Motor neuron (in vitro differentiated cells): ENCODE results near the gene TCF20. TPM values are rescaled to one million over a fixed set of nuclear protein-coding genes. Genes with fewer than 3 reads are reported as not detected.

Source experiments
- ATAC-seq, 8 experiments: fragments of 200-7000 bp; cut with Tn5 transposase; replicated peaks in 6 of 8; 2 replicates each; pipeline ENCODE4 v1.8.0; 2021; ENCODE audit warnings: mild to moderate bottlenecking in 8 of 8, moderate library complexity in 8 of 8
- H3K27ac ChIP-seq, 2 donors: fragments of 250-450 bp; sonication (Bioruptor Pico); 2 replicates each; pipeline ENCODE4 v1.9.0; 2021; ENCODE audit warnings: antibody characterized with exemption in 2 of 2, mild to moderate bottlenecking in 2 of 2, moderate library complexity in 1 of 2
- H3K4me1 ChIP-seq, 2 donors: fragments of 250-450 bp; sonication (Bioruptor Pico); replicated peaks in 1 of 2; 2 replicates each; pipeline ENCODE4 v1.6.1; 2021; ENCODE audit warnings: antibody characterized with exemption in 2 of 2, mild to moderate bottlenecking in 2 of 2, moderate library complexity in 1 of 2
- H3K4me3 ChIP-seq, 5 donors: fragments of 250-450 bp; sonication (Bioruptor Pico); 2 replicates each; pipeline ENCODE4 v1.9.0; 2021; ENCODE audit warnings: antibody characterized with exemption in 5 of 5, mild to moderate bottlenecking in 5 of 5, moderate library complexity in 4 of 5
- WGBS, 10 experiments: fragments of 450-650 bp; shearing (Covaris generic); methylation state at CpG; one replicate each; pipeline ENCODE4 v1.0.0; 2022; 5-methylcytosine and 5-hydroxymethylcytosine counted together
- in situ Hi-C, 9 experiments: fragments of 400-800 bp; cut with MboI; loops; one replicate each; pipeline ENCODE4 v1.15.0; 2021; ENCODE audit warnings: low sequenced_read_pairs in 9 of 9, low pct_unique_long_range_greater_than_20kb in 2 of 9; ENCODE audit not compliant: unreplicated experiment in 9 of 9
- total RNA-seq, 8 experiments: library from RNA; unstranded; fragments of 300-600 nt; gene quantifications; 2 replicates each; pipeline versions ENCODE4 v1.2.3 to v1.2.4, GENCODE V29; 2022

Gene TCF20
- total RNA-seq, 8 experiments from 2014 or later: 27.1 to 46.3 (median 42.1) TPM

DNA sequence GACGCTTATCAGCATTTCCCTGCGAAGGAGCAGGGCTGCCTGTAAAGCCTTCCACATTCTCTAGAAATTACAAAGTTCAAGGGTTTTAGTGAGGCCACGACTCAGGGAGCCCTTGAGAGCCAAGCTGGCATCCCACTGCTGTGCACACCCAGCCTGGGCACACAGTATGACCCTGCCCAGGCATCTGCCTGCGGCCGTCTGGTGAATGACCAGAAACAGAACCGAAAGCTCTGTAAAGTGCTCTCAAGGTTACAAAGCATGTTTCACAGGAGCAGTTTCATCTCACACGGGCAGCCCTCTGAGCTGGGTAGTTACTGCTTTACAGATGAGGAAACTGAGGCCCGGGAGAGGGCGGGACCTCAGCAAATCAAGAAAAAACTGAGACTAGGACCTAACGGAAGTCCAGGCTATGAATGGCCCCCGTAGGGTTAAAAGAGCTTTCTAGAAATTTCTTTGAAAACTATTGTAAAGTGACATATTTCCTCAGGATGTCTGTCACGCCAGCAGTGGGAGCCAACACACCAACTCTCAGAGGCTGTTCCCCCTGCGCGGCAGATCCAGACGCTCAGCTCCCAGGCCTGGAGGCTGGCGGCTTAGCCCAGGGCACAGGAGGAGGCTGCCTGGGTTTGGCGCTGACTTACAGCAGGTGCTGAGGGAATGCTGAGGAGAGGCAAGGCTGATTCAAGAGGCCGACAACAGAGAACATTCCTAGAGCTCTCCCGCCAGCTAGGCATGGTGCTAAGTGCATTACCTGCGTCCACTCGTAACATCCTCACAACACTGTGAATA is 7.7 kb upstream of the TCF20 start:
- Histone ChIP-seq H3K4me3 (no peak overlapping the region), H3K4me1 (peaks cover 56 to 62% of the 10 kb centered on the region in 2 donors), H3K27ac (no peak overlapping the region)
- peak in 3 of 8 experiments; percentile 7 to 17 (median 13) for ATAC-seq
- 20 to 100% (median 74%) methylated on average over 1 to 13 of the region's 21 CpGs for WGBS, 10 experiments
- in situ Hi-C loops: loop anchor here in 3 of 9 experiments (25.0 kb wide), 1 partner anchor 159 kb away; the partner anchor contains the start of gene NFAM1 (in 3 of the 3)

DNA sequence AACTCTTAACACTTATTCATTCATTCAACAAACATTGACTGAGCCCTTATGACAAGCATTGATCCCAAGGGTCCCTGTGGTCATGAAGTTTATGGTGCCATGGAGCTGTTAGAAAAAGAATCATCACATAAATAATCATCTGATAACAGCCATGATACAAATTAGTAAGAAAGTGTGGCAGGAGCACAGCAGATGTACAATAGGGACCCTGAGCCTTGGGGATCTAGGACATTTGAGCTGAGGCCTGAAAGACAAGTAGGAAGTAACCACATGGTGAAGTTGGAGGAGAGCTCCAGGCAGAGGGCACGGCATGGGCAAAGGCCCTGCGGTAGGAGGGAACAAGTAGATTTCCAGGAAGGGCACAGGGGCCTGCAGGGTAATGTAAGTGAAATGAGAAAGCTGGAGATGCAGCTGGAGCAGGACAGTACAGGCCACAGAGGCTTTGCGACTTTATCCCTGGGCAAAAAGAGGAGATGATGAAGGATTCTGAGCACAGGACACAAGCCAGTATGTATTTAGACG is 6.8 kb upstream of the TCF20 start:
- Histone ChIP-seq H3K4me3 (no peak overlapping the region), H3K4me1 (peaks cover 53 to 63% of the 10 kb centered on the region in 2 donors), H3K27ac (no peak overlapping the region)
- 100% methylated on average over 2 of the region's 4 CpGs; no CpG with 5 or more reads in 8 of the 10 experiments for WGBS, 10 experiments
- no peak for ATAC-seq
- in situ Hi-C loops: loop anchor here in 3 of 9 experiments (25.0 kb wide), 1 partner anchor 160 kb away; the partner anchor contains the start of gene NFAM1 (in 3 of the 3)

DNA sequence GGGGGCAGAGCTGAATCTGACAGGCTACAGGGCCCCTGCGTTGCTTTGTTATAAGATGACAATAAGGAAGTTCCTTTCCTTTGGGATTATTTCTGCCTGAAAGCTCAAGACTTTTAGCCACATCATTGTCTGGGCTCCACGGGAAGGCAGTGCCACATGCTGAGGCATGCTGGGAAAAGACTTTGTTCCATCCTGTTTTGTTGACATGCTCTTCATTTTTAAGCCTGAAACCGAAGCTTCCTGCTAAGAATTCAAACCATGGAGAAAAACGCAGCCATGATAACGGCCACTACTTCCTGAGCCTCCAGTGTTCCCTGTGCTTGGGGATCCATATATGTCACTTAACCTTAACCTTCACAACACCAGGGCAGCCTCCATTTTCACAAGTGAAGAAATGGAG is 5.5 kb upstream of the TCF20 start:
- in situ Hi-C loops: loop anchor here in 3 of 9 experiments (25.0 kb wide), 1 partner anchor 161 kb away; the partner anchor contains the start of gene NFAM1 (in 3 of the 3)
- H3K4me1 ChIP-seq: peaks cover 43 to 53% of the 10 kb centered on the region in 2 donors
- 0 to 81% (median 24%) methylated on average over 1 to 4 of the region's 5 CpGs; no CpG with 5 or more reads in 2 of the 10 experiments for WGBS, 10 experiments
- H3K4me3 ChIP-seq: no peak overlapping the region
- H3K27ac ChIP-seq: no peak overlapping the region
- no peak for ATAC-seq

DNA sequence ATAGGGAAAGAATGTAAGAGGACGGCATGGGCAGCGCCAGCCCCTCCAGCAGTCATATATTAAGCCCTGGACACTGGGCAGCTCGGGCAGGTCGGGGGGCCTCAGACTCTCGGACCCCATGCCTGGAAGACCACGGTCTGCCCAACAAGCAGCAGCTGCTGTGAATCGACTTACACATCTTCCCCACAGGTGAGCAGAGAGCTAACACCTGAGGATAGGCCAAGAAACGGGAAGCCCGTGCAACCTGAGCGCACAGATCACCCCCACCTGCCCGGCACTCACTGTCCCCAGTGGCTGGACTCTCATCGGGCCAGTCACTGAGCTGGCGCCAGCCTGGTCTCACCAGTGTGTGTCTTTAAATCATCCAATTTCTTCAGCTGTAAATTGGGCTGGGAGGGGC is 4.7 kb upstream of the TCF20 start:
- in situ Hi-C loops: loop anchor here in 3 of 9 experiments (25.0 kb wide), 1 partner anchor 162 kb away; the partner anchor contains the start of gene NFAM1 (in 3 of the 3)
- 70 to 100% (median 92%) methylated on average over 2 to 6 of the region's 13 CpGs; no CpG with 5 or more reads in 3 of the 10 experiments for WGBS, 10 experiments
- H3K4me3 ChIP-seq: no peak overlapping the region
- peaks cover 37 to 48% of the 10 kb centered on the region in 2 donors for H3K4me1 ChIP-seq
- no peak for ATAC-seq
- H3K27ac ChIP-seq: no peak overlapping the region

DNA sequence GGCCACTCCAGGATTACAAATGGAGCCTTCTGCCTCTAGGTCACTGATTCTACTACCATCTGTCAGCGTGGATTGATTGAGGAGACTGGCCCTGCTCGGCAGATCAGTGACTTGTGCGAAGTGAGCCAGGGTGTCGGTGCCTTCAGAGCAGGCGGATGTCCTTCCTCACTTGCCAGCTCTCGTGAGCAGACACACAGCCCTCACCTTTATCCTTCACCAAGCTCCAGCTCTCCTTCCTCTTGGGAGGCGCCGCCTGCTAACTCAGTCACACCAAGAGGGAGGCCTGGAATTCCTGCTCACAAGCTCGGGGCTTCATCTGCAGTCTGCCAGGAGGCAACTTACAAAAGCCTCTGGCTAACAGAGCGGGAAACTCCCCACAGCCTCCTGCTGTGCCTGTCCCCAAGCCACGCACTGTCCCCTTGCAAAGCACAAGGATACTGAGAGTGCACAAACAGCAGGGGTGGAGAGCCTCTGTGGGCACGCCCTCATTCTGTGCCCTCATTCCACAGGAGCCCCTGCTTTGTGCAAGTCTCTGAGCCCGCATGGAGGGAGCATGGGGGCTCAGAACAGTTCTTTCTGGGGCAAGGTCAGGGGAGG is 3.5 kb upstream of the TCF20 start:
- Histone ChIP-seq H3K4me3 (no peak overlapping the region), H3K4me1 (peaks cover 32 to 41% of the 10 kb centered on the region in 2 donors), H3K27ac (peak overlapping the region; percentile 37 to 48)
- in situ Hi-C loops: no loop called here
- ATAC-seq: peak in 5 of 8 experiments; percentile 15 to 57 (median 45)
- WGBS, 10 experiments: 0 to 83% (median 29%) methylated on average over 1 to 6 of the region's 13 CpGs; no CpG with 5 or more reads in 3 of the 10 experiments

DNA sequence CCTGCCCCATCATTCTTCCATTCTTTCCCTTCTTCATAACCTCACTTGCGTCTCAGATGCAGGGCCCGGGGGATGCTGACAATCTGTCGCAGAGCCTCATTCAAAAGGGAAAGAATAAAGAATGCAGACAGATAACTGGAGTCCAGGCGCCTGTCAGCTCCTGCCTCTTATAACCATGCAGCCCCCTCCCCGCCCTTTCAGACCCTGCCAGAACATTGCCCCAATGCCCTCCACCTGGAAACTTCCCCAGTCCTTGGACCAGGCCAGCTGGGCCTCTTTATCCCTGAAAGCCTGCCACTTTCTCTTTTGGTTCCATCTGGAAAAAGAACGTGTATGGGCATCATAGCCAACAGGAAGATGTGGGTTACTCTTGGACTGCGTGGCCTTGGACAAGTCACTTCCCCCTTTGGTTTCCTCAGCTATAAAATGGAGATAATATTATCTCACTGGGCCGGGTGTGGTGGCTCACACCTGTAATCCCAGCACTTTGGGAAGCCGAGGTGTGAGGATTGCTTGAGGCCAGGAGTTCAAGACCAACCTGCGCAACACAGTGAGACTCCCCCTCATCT is 2.1 kb upstream of the TCF20 start:
- no peak overlapping the region for H3K4me3 ChIP-seq
- ATAC-seq: no peak
- 78 to 100% (median 88%) methylated on average over 1 to 7 of the region's 10 CpGs; no CpG with 5 or more reads in 3 of the 10 experiments for WGBS, 10 experiments
- in situ Hi-C loops: no loop called here
- no peak overlapping the region for H3K27ac ChIP-seq
- peaks cover 36 to 44% of the 10 kb centered on the region in 2 donors for H3K4me1 ChIP-seq

DNA sequence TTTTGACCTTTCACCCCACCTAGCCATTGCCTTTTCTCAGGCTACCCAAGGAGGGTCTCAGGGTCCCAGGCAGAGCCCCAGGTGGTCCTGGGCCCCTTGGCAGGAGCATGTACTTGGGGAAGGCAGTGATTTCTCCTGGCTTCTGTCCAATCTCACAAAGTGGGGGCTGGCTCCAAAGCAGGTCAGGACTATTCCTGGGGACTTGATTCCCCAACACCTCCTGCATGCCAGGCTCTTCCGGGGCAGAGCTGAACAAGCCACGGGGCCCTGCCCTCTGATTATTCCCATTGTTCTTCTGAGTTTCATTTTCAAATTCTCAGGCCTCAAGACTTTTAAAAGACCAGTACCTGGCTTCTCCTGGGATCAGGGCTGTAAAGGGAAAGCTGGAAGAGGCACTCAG is 1.5 kb upstream of the TCF20 start:
- in situ Hi-C loops: no loop called here
- Histone ChIP-seq H3K4me3 (no peak overlapping the region), H3K27ac (no peak overlapping the region), H3K4me1 (peaks cover 36 to 44% of the 10 kb centered on the region in 2 donors)
- WGBS, 10 experiments: 44 to 83% methylated on average over 2 of the region's 2 CpGs; no CpG with 5 or more reads in 8 of the 10 experiments
- no peak for ATAC-seq

DNA sequence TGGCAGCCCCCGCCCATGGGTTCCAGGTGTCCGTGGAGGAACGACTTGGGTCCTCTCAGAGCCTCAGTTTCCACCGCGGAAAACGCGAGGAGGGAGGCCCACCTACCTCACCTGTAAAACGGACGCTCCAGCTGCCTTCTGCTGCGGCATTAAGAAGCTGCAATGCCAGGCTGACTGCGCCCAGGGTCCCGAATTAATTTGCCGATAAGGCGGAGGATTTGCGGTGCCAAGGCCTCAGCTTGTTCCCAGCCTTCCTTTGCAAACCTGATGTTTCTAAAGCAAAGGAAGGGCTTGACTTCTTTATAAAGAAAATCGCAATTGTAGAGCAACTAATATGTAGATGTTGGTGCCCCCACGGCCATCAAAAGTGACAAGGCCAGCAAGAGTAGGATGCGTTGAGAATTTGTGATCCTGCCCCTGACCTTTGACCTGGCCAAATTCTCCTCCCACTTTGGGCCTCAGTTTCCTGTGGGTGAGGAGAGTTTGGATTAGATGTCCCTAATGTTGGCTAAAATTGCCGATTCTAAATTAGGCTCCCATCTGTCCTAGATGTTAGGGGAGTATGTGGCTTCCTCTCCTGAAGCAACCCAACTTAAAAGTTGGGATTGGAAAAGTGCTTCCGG is 849 bp upstream of the TCF20 start:
- WGBS, 10 experiments: 60 to 100% (median 92%) methylated on average over 1 to 9 of the region's 20 CpGs; no CpG with 5 or more reads in 1 of the 10 experiments
- peak overlapping the region in 1 of 5 donors; percentile 63 for H3K4me3 ChIP-seq

DNA sequence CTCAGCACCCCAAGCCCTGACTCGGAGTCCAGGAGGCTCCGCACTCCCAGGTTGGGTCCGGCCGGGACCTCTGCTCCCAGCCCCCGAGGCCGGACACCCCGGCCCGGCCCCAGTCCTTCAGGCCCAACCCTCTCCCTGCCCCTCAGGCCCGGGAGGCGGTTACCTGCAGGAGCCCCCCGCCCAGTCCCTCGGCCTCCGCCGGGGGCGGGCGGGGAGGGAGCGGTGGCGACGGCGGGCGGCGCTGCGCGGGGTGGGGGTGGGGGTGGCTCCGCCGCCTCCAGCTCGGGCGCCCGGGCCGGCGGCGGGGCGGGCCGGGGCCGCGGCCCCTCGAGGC is 310 bp downstream of the TCF20 start:
- peak overlapping the region; percentile 60 to 99 (median 74) for H3K4me3 ChIP-seq
- peak; percentile 42 to 66 (median 58) for ATAC-seq
- H3K4me1 ChIP-seq: peaks cover 34 to 35% of the 10 kb centered on the region in 2 donors
- in situ Hi-C loops: no loop called here
- WGBS, 10 experiments: no CpG with 5 or more reads among the region's 37 CpGs
- H3K27ac ChIP-seq: peak overlapping the region; percentile 79 to 87

More for the DNA sequence above, 849 bp upstream of the TCF20 start:
- in situ Hi-C loops: no loop called here
- peaks cover 36 to 43% of the 10 kb centered on the region in 2 donors for H3K4me1 ChIP-seq
- ATAC-seq: no peak
- no peak overlapping the region for H3K27ac ChIP-seq

DNA sequence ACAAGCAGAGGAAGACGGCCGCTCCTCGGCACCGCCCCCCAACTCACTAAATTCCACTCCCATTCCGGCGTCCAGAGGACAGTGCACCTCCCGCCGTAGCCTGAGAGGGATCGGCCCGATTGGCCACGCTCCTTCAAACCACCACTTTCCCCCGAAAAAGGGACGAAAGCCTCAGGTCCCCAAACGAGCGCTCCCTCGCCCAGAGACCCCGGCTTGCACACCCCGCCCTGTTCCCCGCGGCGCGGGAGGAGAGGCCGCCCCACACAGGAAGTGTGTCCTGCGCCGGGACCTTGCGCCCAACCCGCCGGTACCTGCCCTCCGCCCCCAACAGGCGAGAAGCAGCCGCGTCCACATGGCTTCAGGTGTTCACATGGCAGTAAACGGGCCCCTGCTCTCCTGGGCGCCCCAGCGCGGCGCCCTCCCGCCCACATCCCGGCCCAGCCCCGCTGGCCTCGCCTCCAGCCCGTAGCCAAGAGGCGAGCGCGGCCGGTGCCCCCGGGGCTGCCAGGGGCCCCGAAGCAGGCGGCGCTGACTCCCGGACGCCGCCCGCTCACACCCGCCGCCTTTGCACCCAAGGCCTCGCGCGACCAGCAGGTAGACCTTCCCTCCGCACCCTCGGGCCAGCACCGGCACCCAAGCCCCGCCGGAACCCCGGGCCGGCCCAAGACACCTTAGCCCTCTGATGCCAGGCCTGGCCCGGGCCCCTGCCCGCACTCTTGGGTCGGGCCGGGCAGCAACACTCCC is 849 bp downstream of the TCF20 start:
- peak; percentile 45 to 64 (median 52) for ATAC-seq
- 0% methylated on average over 1 to 6 of the region's 70 CpGs; no CpG with 5 or more reads in 7 of the 10 experiments for WGBS, 10 experiments
- in situ Hi-C loops: no loop called here
- H3K4me1 ChIP-seq: peaks cover 34 to 35% of the 10 kb centered on the region in 2 donors
- peak overlapping the region; percentile 79 to 87 for H3K27ac ChIP-seq
- peak overlapping the region; percentile 60 to 99 (median 74) for H3K4me3 ChIP-seq

DNA sequence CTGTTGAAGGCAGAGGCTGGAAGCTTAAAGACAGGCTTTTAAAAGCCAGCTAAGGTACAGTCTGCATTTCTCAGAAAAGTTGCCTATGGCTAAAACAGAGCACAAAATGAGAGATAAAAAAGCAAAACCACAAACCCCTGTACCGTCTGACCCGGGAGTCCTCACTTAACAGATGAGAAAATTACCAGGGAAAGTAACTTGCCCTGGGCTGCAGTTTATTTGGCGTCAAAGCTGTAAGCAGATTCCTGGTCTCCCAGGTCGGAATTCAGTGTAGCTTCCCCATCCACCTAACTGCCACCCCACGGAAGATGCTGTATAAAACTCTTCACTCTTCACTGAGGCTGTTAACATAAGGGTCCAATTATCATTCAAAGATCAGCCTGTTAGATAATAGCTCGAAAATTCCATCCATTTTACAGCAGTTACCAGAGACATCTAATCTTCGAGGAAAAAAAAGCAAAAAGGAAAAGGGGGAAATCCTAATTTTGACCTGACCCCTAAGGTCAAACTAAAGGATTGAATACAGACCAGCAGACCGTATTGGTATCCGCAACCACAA is 1.5 kb downstream of the TCF20 start:
- 0 to 16% (median 6%) methylated on average over 2 to 7 of the region's 9 CpGs; no CpG with 5 or more reads in 1 of the 10 experiments for WGBS, 10 experiments
- no peak for ATAC-seq
- H3K27ac ChIP-seq: no peak overlapping the region
- H3K4me3 ChIP-seq: peak overlapping the region; percentile 60 to 99 (median 74)
- peaks cover 27 to 30% of the 10 kb centered on the region in 2 donors for H3K4me1 ChIP-seq
- in situ Hi-C loops: no loop called here
